Muscle of leg (tissue), 11 donors: ENCODE data around the gene AKR1B1. TPM values are rescaled to one million over a fixed set of nuclear protein-coding genes. Genes with fewer than 3 reads are reported as not detected.
"Not testable (repeated sequence)": the region's sequence is repeated elsewhere in the genome, so short reads cannot be mapped to it uniquely, and the experiment has no call there.

Experiments
- DNase-seq: peaks from one replicate; pipeline ENCODE4 v3.0.0; 2013
- H3K27ac ChIP-seq: one replicate; pipeline ENCODE4 v1.5.1; 2013; ENCODE audit warnings: mild to moderate bottlenecking, low read length, control low read depth
- H3K27me3 ChIP-seq: one replicate; pipeline ENCODE4 v1.6.1; 2013; ENCODE audit warnings: low read length; ENCODE audit not compliant: control insufficient read depth, insufficient read depth
- H3K36me3 ChIP-seq: one replicate; pipeline ENCODE4 v1.6.1; 2013; ENCODE audit warnings: low read length; ENCODE audit not compliant: control insufficient read depth, insufficient read depth
- H3K4me1 ChIP-seq: one replicate; pipeline ENCODE4 v1.6.1; 2013; ENCODE audit warnings: low read length; ENCODE audit not compliant: control insufficient read depth, insufficient read depth
- H3K4me3 ChIP-seq: one replicate; pipeline ENCODE4 v1.5.1; 2013; ENCODE audit warnings: low read length, control low read depth
- H3K9me3 ChIP-seq: replicated peaks from 2 replicates; pipeline ENCODE4 v1.6.1; 2013; ENCODE audit warnings: low read depth, low read length; ENCODE audit not compliant: control insufficient read depth
- WGBS: methylation state at CpG from one replicate; pipeline ENCODE4 v1.1.5; 2013; ENCODE audit warnings: missing lambda C conversion rate; ENCODE audit not compliant: insufficient coverage; 5-methylcytosine and 5-hydroxymethylcytosine counted together
- polyA plus RNA-seq, 8 donors: library from polyadenylated mRNA; unstranded; fragments of 120-200 nt; gene quantifications; one replicate each; pipeline versions ENCODE4 v1.2.1 to v1.2.3, GENCODE V29; 2013; ENCODE audit warnings: inconsistent platforms in 1 of 8, low replicate concordance in 1 of 8; ENCODE audit not compliant: insufficient read length in 8 of 8, insufficient read depth in 1 of 8
- total RNA-seq: library from RNA; stranded (reverse); fragments of 120-200 nt; gene quantifications from one replicate; pipeline ENCODE4 v1.2.4, GENCODE V29; 2013

AKR1B1 gene
- total and polyA plus RNA-seq, 9 donors: 44.8 to 136 (median 117) TPM

DNA sequence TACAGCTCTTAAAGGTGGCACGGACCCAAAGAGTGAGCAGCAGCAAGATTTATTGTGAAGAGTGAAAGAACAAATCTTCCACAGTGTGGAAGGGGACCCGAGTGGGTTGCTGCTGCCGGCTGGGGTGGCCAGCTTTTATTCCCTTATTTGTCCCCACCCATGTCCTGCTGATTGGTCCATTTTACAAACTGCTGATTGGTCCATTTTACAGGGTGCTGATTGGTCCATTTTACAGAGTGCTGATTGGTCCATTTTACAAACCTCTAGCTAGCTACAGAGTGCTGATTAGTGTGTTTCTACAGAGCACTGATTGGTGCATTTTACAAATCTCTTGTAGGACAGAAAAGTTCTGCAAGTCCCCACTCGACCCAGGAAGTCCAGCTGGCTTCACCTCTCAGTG is 28.8 kb upstream of the AKR1B1 start:
- not testable (repeated sequence) for H3K4me1 ChIP-seq, H3K36me3 ChIP-seq, H3K27me3 ChIP-seq, H3K9me3 ChIP-seq, H3K4me3 ChIP-seq, H3K27ac ChIP-seq, DNase-seq
- WGBS: 70% methylated on average over 1 of the region's 4 CpGs

DNA sequence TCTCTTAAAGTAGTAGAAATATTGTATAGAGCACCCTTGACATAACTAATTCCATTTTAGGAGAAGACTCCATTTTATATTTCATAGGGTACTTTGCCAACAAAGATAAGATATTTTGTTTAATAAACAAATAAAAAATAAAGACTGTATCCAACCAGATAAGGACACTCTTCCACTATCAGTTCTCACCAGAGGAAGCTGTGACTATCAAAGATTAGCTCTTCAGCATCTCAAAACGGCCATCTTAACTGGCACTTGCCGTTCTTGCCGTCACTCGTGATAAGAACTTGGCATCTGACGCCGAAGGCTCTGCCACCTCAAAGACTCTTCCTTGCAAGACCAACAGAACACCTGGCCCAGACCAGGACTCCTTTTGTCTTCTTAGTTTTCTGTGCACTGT is 26.3 kb upstream of the AKR1B1 start:
- 88% methylated on average over 1 of the region's 6 CpGs for WGBS
- H3K27me3 ChIP-seq: no peaks in the 10 kb centered on the region
- no peaks in the 10 kb centered on the region for H3K4me1 ChIP-seq
- H3K27ac ChIP-seq: no peak overlapping the region
- DNase-seq: no peak
- H3K4me3 ChIP-seq: no peak overlapping the region
- H3K36me3 ChIP-seq: no peaks in the 10 kb centered on the region
- H3K9me3 ChIP-seq: no peaks in the 10 kb centered on the region

- Histone ChIP-seq H3K9me3 (no peaks in the 10 kb centered on the region), H3K4me3 (no peak overlapping the region), H3K27me3 (no peaks in the 10 kb centered on the region), H3K4me1 (no peaks in the 10 kb centered on the region), H3K36me3 (no peaks in the 10 kb centered on the region), H3K27ac (no peak overlapping the region)
- 83% methylated on average over 1 of the region's 2 CpGs for WGBS
- DNase-seq: no peak
Measured at GRCh38 chr7:134483296-134483695, 24.4 kb upstream of the AKR1B1 start.

GRCh38 chr7:134482858-134483257 is 24.0 kb upstream of the AKR1B1 start:
- Histone ChIP-seq H3K9me3 (no peaks in the 10 kb centered on the region), H3K27me3 (no peaks in the 10 kb centered on the region), H3K27ac (no peak overlapping the region), H3K4me3 (no peak overlapping the region), H3K36me3 (no peaks in the 10 kb centered on the region), H3K4me1 (no peaks in the 10 kb centered on the region)
- no peak for DNase-seq

GRCh38 chr7:134481167-134481566 is 22.3 kb upstream of the AKR1B1 start:
- H3K4me1 ChIP-seq: no peaks in the 10 kb centered on the region
- WGBS: no CpG with 5 or more reads among the region's 3 CpGs
- no peak overlapping the region for H3K27ac ChIP-seq
- H3K27me3 ChIP-seq: no peaks in the 10 kb centered on the region
- H3K4me3 ChIP-seq: no peak overlapping the region
- no peaks in the 10 kb centered on the region for H3K36me3 ChIP-seq
- DNase-seq: no peak
- no peaks in the 10 kb centered on the region for H3K9me3 ChIP-seq

- H3K4me1 ChIP-seq: no peaks in the 10 kb centered on the region
- no peaks in the 10 kb centered on the region for H3K9me3 ChIP-seq
- H3K27me3 ChIP-seq: no peaks in the 10 kb centered on the region
- no peak overlapping the region for H3K4me3 ChIP-seq
- no peaks in the 10 kb centered on the region for H3K36me3 ChIP-seq
- no peak for DNase-seq
- WGBS: no CpG with 5 or more reads among the region's 2 CpGs
- H3K27ac ChIP-seq: no peak overlapping the region
Measured at GRCh38 chr7:134480730-134481129, 21.8 kb upstream of the AKR1B1 start.

- Histone ChIP-seq H3K27ac (no peak overlapping the region), H3K4me3 (no peak overlapping the region), H3K36me3 (no peaks in the 10 kb centered on the region), H3K4me1 (no peaks in the 10 kb centered on the region), H3K27me3 (no peaks in the 10 kb centered on the region), H3K9me3 (no peaks in the 10 kb centered on the region)
- no peak for DNase-seq
Measured at GRCh38 chr7:134480202-134480601, 21.3 kb upstream of the AKR1B1 start.

DNA sequence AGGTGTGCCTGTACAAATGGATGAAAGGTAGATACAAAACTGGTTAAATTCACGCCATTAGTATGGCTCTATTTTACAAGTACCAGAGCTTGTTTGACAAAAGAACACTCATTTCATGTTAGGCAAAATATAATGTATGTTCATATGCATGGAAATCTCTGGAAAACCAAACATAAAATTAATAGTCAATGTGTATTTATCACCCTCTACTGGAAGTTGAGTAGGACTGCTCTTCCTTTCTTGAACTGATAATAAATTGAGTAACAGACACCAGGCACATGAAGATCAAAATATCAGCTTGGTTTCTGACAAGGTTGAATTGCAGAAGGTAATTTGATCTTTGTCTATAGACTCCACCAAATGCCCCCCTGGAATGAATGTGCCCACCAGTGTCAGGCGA is 19.8 kb upstream of the AKR1B1 start:
- no peak for DNase-seq
- H3K4me1 ChIP-seq: peaks cover 2% of the 10 kb centered on the region
- no peaks in the 10 kb centered on the region for H3K27me3 ChIP-seq
- WGBS: 100% methylated on average over 1 of the region's 2 CpGs
- H3K9me3 ChIP-seq: peaks cover 3% of the 10 kb centered on the region
- H3K36me3 ChIP-seq: no peaks in the 10 kb centered on the region
- no peak overlapping the region for H3K27ac ChIP-seq
- no peak overlapping the region for H3K4me3 ChIP-seq

DNA sequence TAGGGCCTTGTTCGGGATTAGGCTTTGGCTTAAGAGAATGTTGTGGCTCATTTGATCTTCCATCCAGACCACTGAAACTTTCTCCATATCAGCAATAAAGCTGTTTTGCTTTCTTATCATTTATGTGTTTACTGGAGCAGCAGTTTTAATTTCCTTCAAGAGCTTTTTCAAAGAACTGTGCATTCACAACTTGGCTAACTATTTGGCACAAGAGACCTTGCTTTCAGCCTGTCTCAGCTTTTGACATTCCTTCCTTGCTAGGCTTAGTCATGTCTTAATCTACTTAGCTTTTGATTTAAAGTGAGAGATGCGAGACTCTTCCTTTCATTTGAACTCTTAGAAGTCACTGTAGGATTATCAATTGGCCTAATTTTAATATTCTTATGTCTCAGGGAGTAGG is 19.1 kb upstream of the AKR1B1 start:
- Histone ChIP-seq H3K36me3 (no peaks in the 10 kb centered on the region), H3K27me3 (no peaks in the 10 kb centered on the region), H3K4me3 (no peak overlapping the region), H3K9me3 (peaks cover 3% of the 10 kb centered on the region), H3K4me1 (peaks cover 3% of the 10 kb centered on the region), H3K27ac (no peak overlapping the region)
- no peak for DNase-seq
- no CpG with 5 or more reads among the region's 2 CpGs for WGBS

DNA sequence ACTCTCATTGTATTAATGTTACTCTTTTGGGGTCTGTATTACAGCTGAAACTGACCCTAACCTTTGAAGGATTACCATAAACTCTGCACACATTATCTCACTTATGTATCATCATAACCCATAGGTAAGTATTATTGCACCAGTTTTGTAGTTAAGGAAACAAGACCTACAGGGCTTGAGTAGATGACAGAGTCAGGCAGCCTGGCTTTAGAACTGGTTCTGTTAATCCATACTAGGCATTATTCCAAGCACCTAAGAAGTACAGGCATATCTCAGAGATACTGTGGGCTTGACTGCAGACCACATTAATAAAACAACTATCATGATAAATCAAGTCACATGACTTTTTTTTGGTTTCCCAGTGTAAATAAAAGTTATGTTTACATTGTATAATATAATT is 17.1 kb upstream of the AKR1B1 start:
- Histone ChIP-seq H3K4me1 (peaks cover 3% of the 10 kb centered on the region), H3K4me3 (no peak overlapping the region), H3K27ac (no peak overlapping the region), H3K9me3 (peaks cover 3% of the 10 kb centered on the region), H3K27me3 (no peaks in the 10 kb centered on the region), H3K36me3 (no peaks in the 10 kb centered on the region)
- DNase-seq: no peak

DNA sequence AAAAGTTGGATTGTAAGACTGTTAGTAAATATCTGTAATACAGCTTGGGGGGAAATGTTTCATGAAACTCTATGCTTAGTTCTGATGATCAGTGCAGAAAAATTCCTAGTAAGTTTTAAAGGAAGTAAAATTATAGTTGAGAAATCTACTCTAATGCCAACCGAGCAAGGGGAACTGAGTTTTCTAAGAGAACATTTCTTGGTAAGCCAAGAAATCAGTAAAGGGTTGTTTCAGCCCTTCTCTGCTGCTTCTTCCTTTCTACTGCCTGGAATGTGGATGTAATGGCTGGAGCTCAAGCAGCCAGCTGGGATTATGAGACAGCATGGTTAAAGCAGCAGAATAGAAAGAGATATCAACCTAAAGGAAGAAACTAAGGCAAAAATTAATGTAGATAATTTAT is 15.9 kb upstream of the AKR1B1 start:
- H3K27me3 ChIP-seq: no peaks in the 10 kb centered on the region
- whole genome bisulfite sequencing: 83% methylated on average over 1 of the region's 1 CpG
- H3K4me1 ChIP-seq: peaks cover 3% of the 10 kb centered on the region
- no peaks in the 10 kb centered on the region for H3K36me3 ChIP-seq
- no peak overlapping the region for H3K4me3 ChIP-seq
- H3K9me3 ChIP-seq: peaks cover 3% of the 10 kb centered on the region
- DNase-seq: no peak
- H3K27ac ChIP-seq: no peak overlapping the region
